ENCODE results near the gene NCDN. TPM values are rescaled to one million over a fixed set of nuclear protein-coding genes. Genes with fewer than 3 reads are reported as not detected.
A peak's percentile ranks its signal among the peaks of the same experiment; 100 is the strongest.

The NCDN gene
- total and polyA plus RNA-seq, 4 donors, result 8.8 to 31.5 (median 14.6) TPM

DNA sequence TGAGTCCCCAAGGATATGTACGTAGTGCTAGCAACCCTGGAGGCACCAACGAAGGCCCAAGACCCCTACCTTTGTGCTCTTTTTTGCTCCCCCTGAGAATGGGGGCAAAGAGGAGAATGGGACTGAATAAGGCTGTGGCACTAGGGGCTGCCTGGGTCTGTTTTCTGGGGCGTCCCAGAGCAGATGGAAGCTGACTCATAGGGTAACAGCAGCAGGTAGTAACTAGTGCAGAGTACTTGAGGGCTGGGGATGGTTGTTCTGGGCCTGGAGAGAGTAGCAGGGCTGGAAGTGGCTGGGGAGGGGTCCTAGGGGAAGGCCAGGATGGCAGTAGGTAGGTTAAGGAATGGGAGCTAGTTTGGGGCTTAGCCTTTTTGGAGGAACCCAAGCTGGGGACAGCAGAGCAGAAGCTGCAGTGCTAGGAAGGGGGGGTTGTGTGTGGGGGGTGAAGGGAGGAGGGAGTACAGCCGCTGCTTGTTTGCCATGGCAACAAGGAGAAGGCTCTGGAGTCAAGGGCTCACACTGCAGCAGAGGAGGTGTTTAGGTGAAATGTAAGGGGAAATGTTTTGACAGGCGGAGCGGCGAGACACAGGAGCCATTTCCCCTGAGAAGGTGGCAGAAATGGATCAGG, 1.8 kb downstream of the NCDN start:
- H3K27me3 ChIP-seq (ENCODE audit: control insufficient read depth in 3 of 3, insufficient read depth in 3 of 3, low read length in 2 of 3), result no peaks in the 10 kb centered on the region
- TF ChIP-seq, protein P1, sequence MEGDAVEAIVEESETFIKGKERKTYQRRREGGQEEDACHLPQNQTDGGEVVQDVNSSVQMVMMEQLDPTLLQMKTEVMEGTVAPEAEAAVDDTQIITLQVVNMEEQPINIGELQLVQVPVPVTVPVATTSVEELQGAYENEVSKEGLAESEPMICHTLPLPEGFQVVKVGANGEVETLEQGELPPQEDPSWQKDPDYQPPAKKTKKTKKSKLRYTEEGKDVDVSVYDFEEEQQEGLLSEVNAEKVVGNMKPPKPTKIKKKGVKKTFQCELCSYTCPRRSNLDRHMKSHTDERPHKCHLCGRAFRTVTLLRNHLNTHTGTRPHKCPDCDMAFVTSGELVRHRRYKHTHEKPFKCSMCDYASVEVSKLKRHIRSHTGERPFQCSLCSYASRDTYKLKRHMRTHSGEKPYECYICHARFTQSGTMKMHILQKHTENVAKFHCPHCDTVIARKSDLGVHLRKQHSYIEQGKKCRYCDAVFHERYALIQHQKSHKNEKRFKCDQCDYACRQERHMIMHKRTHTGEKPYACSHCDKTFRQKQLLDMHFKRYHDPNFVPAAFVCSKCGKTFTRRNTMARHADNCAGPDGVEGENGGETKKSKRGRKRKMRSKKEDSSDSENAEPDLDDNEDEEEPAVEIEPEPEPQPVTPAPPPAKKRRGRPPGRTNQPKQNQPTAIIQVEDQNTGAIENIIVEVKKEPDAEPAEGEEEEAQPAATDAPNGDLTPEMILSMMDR (IDR thresholded peaks at IDR 0.05; ENCODE audit: control extremely low read depth, extremely low read depth), result no peak
- H3K9me3 ChIP-seq (ENCODE audit: control insufficient read depth in 4 of 4, insufficient read depth in 3 of 4, low read length in 3 of 4), result no peaks in the 10 kb centered on the region
- H3K9ac ChIP-seq (ENCODE audit: insufficient read depth in 1 of 2, low read length in 2 of 2), result no peak overlapping the region
- 69 to 75% methylated on average over 7 of the region's 7 CpGs for WGBS, 2 donors
- no peak for ATAC-seq (ENCODE audit: insufficient read depth, low FRiP score)
- DNase-seq, result no peak
- no peak overlapping the region for H3K4me3 ChIP-seq
- peaks cover 0 to 16% (median 9%) of the 10 kb centered on the region in 4 donors for H3K36me3 ChIP-seq (ENCODE audit: control insufficient read depth in 4 of 4, insufficient read depth in 4 of 4, low read length in 4 of 4)
- peaks cover 0 to 40% (median 17%) of the 10 kb centered on the region in 5 donors for H3K4me1 ChIP-seq (ENCODE audit: control insufficient read depth in 5 of 5, insufficient read depth in 5 of 5, low read length in 5 of 5)
- peak overlapping the region in 1 of 2 donors; percentile 11 for H3K27ac ChIP-seq (ENCODE audit: low read depth in 1 of 2, low read length in 1 of 2)

DNA sequence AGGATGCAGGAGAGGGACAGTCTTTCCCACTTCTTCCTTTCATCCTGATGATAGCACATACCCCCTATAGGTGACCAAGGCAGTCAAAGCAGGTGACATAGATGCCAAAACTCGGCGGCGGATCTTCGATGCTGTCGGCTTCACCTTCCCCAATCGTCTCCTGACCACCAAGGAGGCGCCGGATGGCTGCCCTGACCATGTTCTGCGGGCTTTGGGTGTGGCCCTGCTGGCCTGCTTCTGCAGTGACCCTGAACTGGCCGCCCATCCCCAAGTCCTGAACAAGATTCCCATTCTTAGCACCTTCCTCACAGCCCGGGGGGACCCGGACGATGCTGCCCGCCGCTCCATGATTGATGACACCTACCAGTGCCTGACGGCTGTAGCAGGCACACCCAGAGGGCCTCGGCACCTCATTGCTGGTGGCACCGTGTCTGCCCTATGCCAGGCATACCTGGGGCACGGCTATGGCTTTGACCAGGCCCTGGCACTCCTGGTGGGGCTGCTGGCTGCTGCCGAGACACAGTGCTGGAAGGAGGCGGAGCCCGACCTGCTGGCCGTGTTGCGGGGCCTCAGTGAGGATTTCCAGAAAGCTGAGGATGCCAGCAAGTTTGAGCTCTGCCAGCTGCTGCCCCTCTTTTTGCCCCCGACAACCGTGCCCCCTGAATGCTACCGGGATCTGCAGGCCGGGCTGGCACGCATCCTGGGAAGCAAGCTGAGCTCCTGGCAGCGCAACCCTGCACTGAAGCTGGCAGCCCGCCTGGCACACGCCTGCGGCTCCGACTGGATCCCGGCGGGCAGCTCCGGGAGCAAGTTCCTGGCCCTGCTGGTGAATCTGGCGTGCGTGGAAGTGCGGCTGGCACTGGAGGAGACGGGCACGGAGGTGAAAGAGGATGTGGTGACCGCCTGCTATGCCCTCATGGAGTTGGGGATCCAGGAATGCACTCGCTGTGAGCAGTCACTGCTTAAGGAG, 2.9 kb downstream of the NCDN start:
- Histone ChIP-seq H3K9ac (ENCODE audit: insufficient read depth in 1 of 2, low read length in 2 of 2) (no peak overlapping the region), H3K27ac (ENCODE audit: low read depth in 1 of 2, low read length in 1 of 2) (no peak overlapping the region), H3K4me1 (ENCODE audit: control insufficient read depth in 5 of 5, insufficient read depth in 5 of 5, low read length in 5 of 5) (peaks cover 0 to 29% (median 10%) of the 10 kb centered on the region in 5 donors), H3K36me3 (ENCODE audit: control insufficient read depth in 4 of 4, insufficient read depth in 4 of 4, low read length in 4 of 4) (peaks cover 0 to 22% (median 9%) of the 10 kb centered on the region in 4 donors), H3K27me3 (ENCODE audit: control insufficient read depth in 3 of 3, insufficient read depth in 3 of 3, low read length in 2 of 3) (no peaks in the 10 kb centered on the region), H3K9me3 (ENCODE audit: control insufficient read depth in 4 of 4, insufficient read depth in 3 of 4, low read length in 3 of 4) (no peaks in the 10 kb centered on the region), H3K4me3 (no peak overlapping the region)
- ATAC-seq (ENCODE audit: insufficient read depth, low FRiP score) (no peak), DNase-seq (no peak)
- 74 to 78% methylated on average over 44 of the region's 44 CpGs for WGBS, 2 donors
- TF ChIP-seq, protein P1 (IDR thresholded peaks at IDR 0.05; ENCODE audit: control extremely low read depth, extremely low read depth), result no peak

DNA sequence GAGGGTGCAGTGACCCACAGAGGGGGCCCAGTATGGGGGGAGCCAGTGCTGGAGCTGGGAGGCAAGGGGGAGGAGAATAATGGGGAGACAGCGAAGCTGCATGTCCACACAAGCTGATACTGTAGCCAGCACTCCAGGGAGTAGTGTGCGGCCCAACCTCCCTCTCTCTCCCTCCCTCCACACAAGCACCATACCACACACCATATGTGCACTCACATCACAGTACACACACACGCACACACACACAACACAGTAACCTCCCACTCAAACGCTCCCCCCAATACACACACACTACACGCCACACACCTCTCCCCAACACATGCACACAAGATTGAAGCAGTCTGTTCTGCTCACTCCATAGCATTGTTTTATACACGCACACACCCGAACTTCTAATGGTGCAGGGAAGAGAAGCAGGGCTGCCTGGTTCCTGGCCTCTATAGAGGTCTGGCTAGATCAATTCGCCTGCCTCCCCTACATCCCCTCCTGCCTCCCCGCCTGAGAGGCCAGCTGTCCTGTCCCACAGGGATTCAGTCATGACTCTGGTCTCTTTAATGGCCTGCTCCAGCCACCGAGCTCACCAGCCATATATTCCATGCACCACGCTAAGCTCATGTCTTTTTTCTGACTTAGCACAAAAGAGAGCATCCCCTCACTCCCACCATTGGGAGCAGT, 3.8 kb downstream of the NCDN start:
- Histone ChIP-seq H3K9ac (ENCODE audit: insufficient read depth in 1 of 2, low read length in 2 of 2) (no peak overlapping the region), H3K4me1 (ENCODE audit: control insufficient read depth in 5 of 5, insufficient read depth in 5 of 5, low read length in 5 of 5) (peaks cover 0 to 21% (median 2%) of the 10 kb centered on the region in 5 donors), H3K27ac (ENCODE audit: low read depth in 1 of 2, low read length in 1 of 2) (no peak overlapping the region), H3K27me3 (ENCODE audit: control insufficient read depth in 3 of 3, insufficient read depth in 3 of 3, low read length in 2 of 3) (no peaks in the 10 kb centered on the region), H3K9me3 (ENCODE audit: control insufficient read depth in 4 of 4, insufficient read depth in 3 of 4, low read length in 3 of 4) (no peaks in the 10 kb centered on the region), H3K36me3 (ENCODE audit: control insufficient read depth in 4 of 4, insufficient read depth in 4 of 4, low read length in 4 of 4) (peaks cover 0 to 24% (median 11%) of the 10 kb centered on the region in 4 donors), H3K4me3 (no peak overlapping the region)
- 90 to 94% methylated on average over 11 of the region's 11 CpGs for WGBS, 2 donors
- no peak for ATAC-seq (ENCODE audit: insufficient read depth, low FRiP score)
- TF ChIP-seq, protein P1 (IDR thresholded peaks at IDR 0.05; ENCODE audit: control extremely low read depth, extremely low read depth), result no peak
- no peak for DNase-seq

Measured in lung (tissue), 12 donors.